Kidney epithelial cell (primary cell): ENCODE results near the gene LINC00237. TPM values are rescaled to one million over a fixed set of nuclear protein-coding genes. Genes with fewer than 3 reads are reported as not detected.

Experiments
- DNase-seq: peaks from one replicate; pipeline ENCODE4 v3.0.0-alpha.2; 2010; ENCODE audit warnings: low read depth
- H3K27me3 ChIP-seq: 2 replicates; pipeline ENCODE4 v1.6.0; 2011; ENCODE audit warnings: low read length; ENCODE audit not compliant: control insufficient read depth, insufficient read depth
- H3K36me3 ChIP-seq: 2 replicates; pipeline ENCODE4 v1.5.1; 2011; ENCODE audit warnings: low read length; ENCODE audit not compliant: control insufficient read depth, insufficient read depth
- H3K4me3 ChIP-seq: 2 replicates; pipeline ENCODE4 v1.5.1; 2011; ENCODE audit warnings: low read depth, mild to moderate bottlenecking, control low read depth, low read length
- CTCF ChIP-seq: IDR thresholded peaks from 2 replicates; pipeline ENCODE4 v1.5.1; 2011; ENCODE audit warnings: mild to moderate bottlenecking, moderate library complexity, low read length, control low read depth, inconsistent platforms; ENCODE audit not compliant: insufficient read depth, poor library complexity, severe bottlenecking
- total RNA-seq: library from RNA; depleted of rRNA; stranded (reverse); fragments of >200 nt; gene quantifications from 2 replicates; pipeline ENCODE4 v1.2.3, GENCODE V29; 2015

Gene LINC00237
- total RNA-seq, 1 donor from 2014 or later = not detected

GRCh38 chr20:21129861-21130260 is 23.7 kb upstream of the LINC00237 start:
- DNase-seq = no peak
- H3K36me3 ChIP-seq = no peaks in the 10 kb centered on the region
- no peak for TF ChIP-seq CTCF
- no peak overlapping the region for H3K4me3 ChIP-seq
- H3K27me3 ChIP-seq = no peaks in the 10 kb centered on the region

GRCh38 chr20:21127201-21127981 is 21.2 kb upstream of the LINC00237 start:
- no peak for DNase-seq
- Histone ChIP-seq H3K27me3 (no peaks in the 10 kb centered on the region), H3K4me3 (no peak overlapping the region), H3K36me3 (no peaks in the 10 kb centered on the region)
- TF ChIP-seq CTCF = no peak

GRCh38 chr20:21126581-21126870 is 20.4 kb upstream of the LINC00237 start:
- H3K4me3 ChIP-seq = peak overlapping the region; percentile 89
- TF ChIP-seq CTCF = no peak

GRCh38 chr20:21125849-21126580 is 19.9 kb upstream of the LINC00237 start, which contains the start of gene KIZ:
KIZ (plus strand) TSS chr20:21126082; CDS start chr20:21126116, 34 bp downstream.
- Histone ChIP-seq H3K36me3 (no peaks in the 10 kb centered on the region), H3K27me3 (no peaks in the 10 kb centered on the region), H3K4me3 (peak within 1 kb of the TSS; percentile 89)
- TF ChIP-seq CTCF = peak; percentile 11
- peak; percentile 58 for DNase-seq

More at GRCh38 chr20:21126581-21126870, 20.4 kb upstream of the LINC00237 start:
- Histone ChIP-seq H3K27me3 (no peaks in the 10 kb centered on the region), H3K36me3 (no peaks in the 10 kb centered on the region)
- DNase-seq = no peak

GRCh38 chr20:21125072-21125848 is 19.1 kb upstream of the LINC00237 start:
- Histone ChIP-seq H3K36me3 (no peaks in the 10 kb centered on the region), H3K27me3 (no peaks in the 10 kb centered on the region), H3K4me3 (peak overlapping the region; percentile 40)
- no peak for DNase-seq
- peak; percentile 24 for TF ChIP-seq CTCF
